Neutrophil (primary cell): ENCODE measurements around the gene MMRN2.
"Not testable (repeated sequence)": the region's sequence is repeated elsewhere in the genome, so short reads cannot be mapped to it uniquely, and the experiment has no call there.

Source experiments
- H3K27ac ChIP-seq: fragments of 200-600 bp; sonication (generic); 2 replicates; pipeline ENCODE4 v1.5.1; 2016; ENCODE audit warnings: mild to moderate bottlenecking, moderate library complexity
- H3K27me3 ChIP-seq: fragments of 200-600 bp; sonication (generic); 2 replicates; pipeline ENCODE4 v1.6.0; 2016; ENCODE audit warnings: mild to moderate bottlenecking
- H3K36me3 ChIP-seq: fragments of 200-600 bp; sonication (generic); 2 replicates; pipeline ENCODE4 v1.5.1; 2017
- H3K4me1 ChIP-seq, 2 experiments: fragments of 200-600 bp in 1 of 2; sonication (generic) in 1 of 2; 1 replicate in 1 of 2; 2 replicates in 1 of 2; pipeline versions ENCODE4 v1.5.1 to v1.6.1; 2013 to 2016; ENCODE audit warnings: low read depth in 1 of 2, low read length in 1 of 2, mild to moderate bottlenecking in 1 of 2, moderate library complexity in 1 of 2; ENCODE audit not compliant: control insufficient read depth in 1 of 2, insufficient read depth in 1 of 2
- H3K4me3 ChIP-seq, 2 experiments: fragments of 200-600 bp in 1 of 2; sonication (generic) in 1 of 2; 1 replicate in 1 of 2; 2 replicates in 1 of 2; pipeline ENCODE4 v1.5.1; 2013 to 2016; ENCODE audit warnings: low read depth in 1 of 2, low read length in 1 of 2, mild to moderate bottlenecking in 1 of 2, moderate library complexity in 1 of 2
- H3K9me3 ChIP-seq: fragments of 200-600 bp; sonication (generic); 2 replicates; pipeline ENCODE4 v1.5.1; 2016
- TF ChIP-seq, protein P1 (sequence below): fragments of 200-600 bp; sonication (generic); IDR thresholded peaks from 2 replicates; pipeline ENCODE4 v1.5.1; 2016; ENCODE audit warnings: antibody characterized with exemption

Gene MMRN2

DNA sequence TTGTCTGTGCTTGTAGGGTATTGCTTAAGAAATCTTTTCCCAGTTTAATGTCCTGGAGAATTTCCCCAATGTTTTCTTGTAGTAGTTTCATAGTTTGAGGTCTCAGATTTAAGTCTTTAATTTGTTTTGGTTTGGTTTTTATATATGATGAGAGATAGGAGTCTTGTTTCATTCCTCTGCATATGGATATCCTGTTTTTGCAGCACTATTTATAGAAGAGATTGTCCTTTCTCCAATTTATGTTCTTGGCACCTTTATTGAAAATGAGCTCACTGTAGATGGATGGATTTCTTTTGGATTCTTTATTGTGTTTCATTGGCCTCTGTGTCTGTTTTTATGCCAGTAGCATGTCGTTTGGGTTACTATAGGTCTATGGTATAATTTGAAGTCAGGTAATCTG, 31.1 kb upstream of the MMRN2 start:
- no peaks in the 10 kb centered on the region for H3K9me3 ChIP-seq
- TF ChIP-seq, protein P1, sequence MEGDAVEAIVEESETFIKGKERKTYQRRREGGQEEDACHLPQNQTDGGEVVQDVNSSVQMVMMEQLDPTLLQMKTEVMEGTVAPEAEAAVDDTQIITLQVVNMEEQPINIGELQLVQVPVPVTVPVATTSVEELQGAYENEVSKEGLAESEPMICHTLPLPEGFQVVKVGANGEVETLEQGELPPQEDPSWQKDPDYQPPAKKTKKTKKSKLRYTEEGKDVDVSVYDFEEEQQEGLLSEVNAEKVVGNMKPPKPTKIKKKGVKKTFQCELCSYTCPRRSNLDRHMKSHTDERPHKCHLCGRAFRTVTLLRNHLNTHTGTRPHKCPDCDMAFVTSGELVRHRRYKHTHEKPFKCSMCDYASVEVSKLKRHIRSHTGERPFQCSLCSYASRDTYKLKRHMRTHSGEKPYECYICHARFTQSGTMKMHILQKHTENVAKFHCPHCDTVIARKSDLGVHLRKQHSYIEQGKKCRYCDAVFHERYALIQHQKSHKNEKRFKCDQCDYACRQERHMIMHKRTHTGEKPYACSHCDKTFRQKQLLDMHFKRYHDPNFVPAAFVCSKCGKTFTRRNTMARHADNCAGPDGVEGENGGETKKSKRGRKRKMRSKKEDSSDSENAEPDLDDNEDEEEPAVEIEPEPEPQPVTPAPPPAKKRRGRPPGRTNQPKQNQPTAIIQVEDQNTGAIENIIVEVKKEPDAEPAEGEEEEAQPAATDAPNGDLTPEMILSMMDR: no peak
- no peaks in the 10 kb centered on the region for H3K4me1 ChIP-seq
- H3K27me3 ChIP-seq: no peaks in the 10 kb centered on the region
- H3K4me3 ChIP-seq: no peak overlapping the region
- H3K27ac ChIP-seq: no peak overlapping the region
- no peaks in the 10 kb centered on the region for H3K36me3 ChIP-seq

DNA sequence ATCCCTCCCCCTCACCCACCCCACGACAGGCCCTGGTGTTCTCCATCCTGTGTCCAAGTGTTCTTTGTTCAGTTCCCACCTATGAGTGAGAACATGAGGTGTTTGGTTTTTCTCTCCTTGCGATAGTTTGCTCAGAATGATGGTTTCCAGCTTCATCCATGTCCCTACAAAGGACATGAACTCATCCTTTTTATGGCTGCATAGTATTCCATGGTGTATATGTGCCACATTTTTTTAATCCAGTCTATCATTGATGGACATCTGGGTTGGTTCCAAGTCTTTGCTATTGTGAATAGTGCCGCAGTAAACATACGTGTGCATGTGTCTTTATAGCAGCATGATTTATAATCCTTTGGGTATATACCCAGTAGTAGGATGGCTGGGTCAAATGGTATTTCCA, 27.1 kb upstream of the MMRN2 start:
- H3K36me3 ChIP-seq, H3K4me3 ChIP-seq, H3K4me1 ChIP-seq, H3K9me3 ChIP-seq, H3K27ac ChIP-seq, H3K27me3 ChIP-seq: not testable (repeated sequence)

DNA sequence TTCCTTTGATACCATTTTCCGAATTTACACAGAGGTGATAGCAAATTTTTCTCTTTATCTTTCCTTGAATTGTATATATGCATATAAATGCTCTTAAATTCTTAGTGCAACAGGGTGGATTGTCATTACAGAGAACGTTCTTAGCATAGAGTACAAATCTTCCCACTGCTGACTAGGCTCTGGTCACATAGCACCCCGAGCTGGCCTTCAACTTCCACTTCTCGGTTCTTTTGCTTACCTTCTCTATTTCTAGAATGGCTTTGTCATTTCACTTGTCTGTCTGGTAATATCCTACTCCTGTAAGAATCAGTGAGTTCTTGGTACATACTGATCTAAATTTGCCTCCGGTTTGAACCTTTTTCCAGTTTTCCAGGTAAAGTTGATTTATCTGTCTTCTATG, 24.3 kb upstream of the MMRN2 start:
- TF ChIP-seq, protein P1: no peak
- Histone ChIP-seq H3K36me3 (no peaks in the 10 kb centered on the region), H3K4me1 (no peaks in the 10 kb centered on the region), H3K27ac (no peak overlapping the region), H3K9me3 (no peaks in the 10 kb centered on the region), H3K4me3 (no peak overlapping the region), H3K27me3 (peaks cover 9% of the 10 kb centered on the region)

DNA sequence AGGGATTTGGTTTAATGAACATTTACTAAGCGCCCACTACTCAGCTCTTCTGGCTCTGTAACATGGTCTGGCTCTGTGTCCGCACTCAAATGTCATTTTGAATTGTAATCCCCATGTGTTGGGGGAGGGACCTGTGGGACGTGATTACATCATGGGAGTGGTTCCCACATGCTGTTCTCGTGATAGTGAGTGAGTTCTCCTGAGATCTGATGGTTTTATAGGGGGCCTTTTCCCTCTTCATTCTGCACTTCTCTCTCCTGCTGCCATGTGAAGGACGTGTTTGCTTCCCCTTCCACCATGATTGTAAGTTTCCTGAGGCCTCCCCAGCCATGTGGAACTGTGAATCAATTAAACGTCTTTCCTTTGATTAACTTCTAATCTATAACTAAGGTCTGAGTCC, 23.6 kb upstream of the MMRN2 start:
- not testable (repeated sequence) for H3K36me3 ChIP-seq, H3K4me1 ChIP-seq, H3K4me3 ChIP-seq, H3K27ac ChIP-seq, H3K27me3 ChIP-seq, H3K9me3 ChIP-seq

DNA sequence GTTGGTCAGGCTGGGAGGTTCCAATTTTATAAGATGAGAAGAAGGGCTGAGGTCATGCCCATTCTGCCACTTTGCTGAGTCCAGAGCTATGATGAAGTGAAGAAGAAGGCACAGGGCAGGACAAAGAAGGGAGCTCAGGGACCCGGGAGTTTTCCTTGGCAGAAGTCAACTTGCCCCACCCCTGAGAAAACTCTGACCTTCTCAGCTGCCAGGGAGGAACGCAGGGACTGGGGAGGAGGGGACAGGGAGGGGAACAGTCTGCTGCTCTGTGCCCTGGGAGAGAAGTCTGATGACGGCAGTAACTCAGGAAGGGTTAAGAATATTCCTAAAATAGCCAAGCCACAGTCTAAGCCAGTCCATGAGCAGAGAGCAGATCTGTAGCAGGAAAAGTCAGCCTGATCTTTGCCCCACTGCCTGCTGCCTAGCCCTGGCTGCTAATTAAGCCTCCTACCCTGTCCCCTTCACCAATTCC, 22.6 kb upstream of the MMRN2 start:
- no peaks in the 10 kb centered on the region for H3K4me1 ChIP-seq
- H3K27ac ChIP-seq: no peak overlapping the region

DNA sequence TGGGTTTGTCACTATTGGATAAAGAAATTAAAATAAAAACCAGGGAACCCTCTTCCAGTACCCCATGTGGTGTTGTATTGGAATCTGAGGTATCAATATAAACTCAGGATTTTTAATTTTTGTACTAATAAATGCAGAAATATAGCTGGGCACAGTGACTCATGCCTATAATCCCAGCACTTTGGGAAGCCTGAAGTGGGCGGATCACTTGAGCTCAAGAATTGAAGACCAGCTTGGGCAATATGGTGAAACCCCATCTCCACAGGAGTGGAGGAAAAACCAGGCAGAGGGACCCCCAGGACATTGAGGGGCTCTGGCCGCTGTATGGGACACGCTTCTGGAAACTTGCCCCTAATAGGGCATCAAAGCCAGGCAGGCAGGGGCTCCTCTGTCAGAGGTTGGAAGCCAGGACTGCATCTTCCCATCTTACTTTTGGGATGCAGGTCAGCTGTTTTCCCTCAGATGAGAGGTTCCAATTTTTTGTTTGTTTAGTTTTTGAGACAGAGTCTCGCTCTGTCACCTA, 21.9 kb upstream of the MMRN2 start:
- no peak overlapping the region for H3K4me3 ChIP-seq
- peaks cover 11% of the 10 kb centered on the region for H3K27me3 ChIP-seq
- H3K4me1 ChIP-seq: no peaks in the 10 kb centered on the region
- no peaks in the 10 kb centered on the region for H3K36me3 ChIP-seq
- TF ChIP-seq, protein P1: no peak
- no peaks in the 10 kb centered on the region for H3K9me3 ChIP-seq
- H3K27ac ChIP-seq: no peak overlapping the region

More for the DNA sequence above, 22.6 kb upstream of the MMRN2 start:
- Histone ChIP-seq H3K4me3 (no peak overlapping the region), H3K27me3 (peaks cover 9% of the 10 kb centered on the region), H3K36me3 (no peaks in the 10 kb centered on the region), H3K9me3 (no peaks in the 10 kb centered on the region)
- TF ChIP-seq, protein P1: no peak

DNA sequence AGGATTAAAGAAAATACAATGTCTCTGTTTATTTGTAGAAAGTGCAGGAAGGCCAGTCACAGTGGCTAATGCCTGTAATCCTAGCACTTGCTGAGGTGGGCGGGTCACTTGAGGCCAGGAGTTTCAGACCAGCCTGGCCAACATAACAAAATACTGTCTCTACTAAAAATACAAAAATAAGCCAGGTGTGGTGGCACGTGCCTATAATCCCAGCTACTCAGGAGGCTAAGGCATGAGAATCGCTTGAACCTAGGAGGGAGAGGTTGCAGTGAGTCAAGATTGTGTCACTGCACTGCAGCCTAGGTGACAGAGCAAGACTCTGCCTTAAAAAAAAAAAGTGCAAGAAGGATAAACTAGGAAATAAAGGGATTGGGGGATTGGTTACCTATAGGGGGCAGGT, 21.0 kb upstream of the MMRN2 start:
- H3K4me3 ChIP-seq, H3K27ac ChIP-seq, H3K4me1 ChIP-seq, H3K9me3 ChIP-seq, H3K36me3 ChIP-seq: not testable (repeated sequence)
- peaks cover 20% of the 10 kb centered on the region for H3K27me3 ChIP-seq
